ENCODE measurements around the gene DLX2. TPM values are rescaled to one million over a fixed set of nuclear protein-coding genes. Genes with fewer than 3 reads are reported as not detected.

The DLX2 gene
- total RNA-seq, 2 experiments from 2014 or later, result not detected

DNA sequence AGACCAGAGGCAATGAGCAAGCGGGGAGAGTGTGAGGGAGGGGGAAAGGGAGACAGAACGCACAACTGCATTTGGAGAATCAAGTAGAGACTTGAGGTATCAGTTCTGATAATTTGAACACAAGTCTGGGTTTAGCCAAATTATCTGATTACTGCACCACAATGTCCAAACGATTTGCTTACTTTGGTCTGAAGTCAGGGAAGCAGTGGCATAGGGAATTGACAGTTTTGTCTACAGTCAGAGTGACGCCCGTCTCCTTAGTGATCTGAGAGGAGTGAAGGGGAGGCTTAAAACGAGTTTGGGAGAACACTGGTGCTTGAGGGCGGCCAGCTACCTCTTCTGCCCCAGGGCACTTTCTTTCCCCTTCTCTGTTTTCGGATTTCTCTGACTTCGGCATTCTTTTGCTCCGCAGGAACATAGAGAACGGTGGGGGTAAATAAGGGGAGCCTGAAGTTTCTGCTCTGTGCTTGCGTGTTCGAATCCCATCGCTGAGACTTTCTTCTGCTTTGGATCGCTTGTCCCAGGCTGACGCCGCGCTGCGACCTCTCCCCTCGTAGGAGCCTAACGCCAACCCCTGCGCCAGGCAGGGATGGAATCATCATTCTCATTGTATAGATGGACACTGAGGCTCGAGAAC is 2.9 kb upstream of the DLX2 start:
- DNase-seq, result no peak
- H3K36me3 Mint-ChIP-seq, result no peaks in the 10 kb centered on the region

DNA sequence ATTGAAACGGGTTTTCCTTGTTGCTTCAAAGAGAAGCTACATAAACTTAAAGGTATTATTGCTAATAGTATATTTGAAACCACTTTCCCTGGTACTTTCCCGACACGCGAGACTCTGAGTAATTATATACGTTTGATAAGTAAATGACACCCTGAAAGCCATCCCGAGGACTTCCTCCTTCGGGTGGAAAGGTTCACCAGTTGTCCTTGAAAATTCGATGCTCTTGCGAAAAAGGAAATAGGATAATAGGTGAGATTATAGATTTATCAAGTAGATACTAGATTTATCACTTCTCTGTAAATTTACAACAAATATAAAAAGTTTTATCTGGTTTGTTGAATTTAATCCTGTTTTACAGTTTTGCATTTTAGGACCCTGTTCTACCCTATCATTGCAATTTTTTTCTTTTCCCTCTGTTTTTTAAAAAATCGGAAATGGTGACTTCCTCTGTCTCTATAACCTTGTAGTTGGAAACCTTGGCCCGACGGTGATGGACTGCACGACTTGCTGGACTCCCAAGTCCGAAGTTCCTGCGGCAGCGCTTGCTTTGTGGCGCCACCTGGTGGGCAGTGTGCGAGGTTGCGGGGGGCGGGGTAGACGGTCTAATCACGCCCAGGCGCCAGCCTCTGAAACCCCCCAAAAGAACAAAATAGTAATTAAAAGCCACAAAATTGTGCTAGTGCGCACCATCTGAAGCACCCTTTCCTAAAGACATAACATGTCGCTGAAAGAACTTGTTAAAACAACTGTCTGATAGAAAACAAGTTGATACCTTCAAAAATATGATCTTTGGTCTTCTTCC is 972 bp upstream of the DLX2 start:
- H3K4me3 Mint-ChIP-seq, result peak overlapping the region; percentile 71
- DNase-seq, result peak; percentile 84
- intact Hi-C loops (cut with micrococcal nuclease), result loop anchor here (1.0 to 5.0 kb wide), 7 partner anchors 101 to 454 kb away; partner anchors contain the start of genes DYNC1I2, HAT1 and PDK1
- POLR2A ChIA-PET, result interaction anchor here (1.0 to 1.3 kb wide), 3 partner anchors 11 to 1120 kb away, joined by 3 to 4 read pairs (median 3); no protein-coding TSS in a partner anchor
- peaks cover 74% of the 10 kb centered on the region for H3K27me3 Mint-ChIP-seq
- H3K4me1 Mint-ChIP-seq (ENCODE audit: low read depth), result peaks cover 49% of the 10 kb centered on the region
- H3K9me3 Mint-ChIP-seq, result no peaks in the 10 kb centered on the region
- H3K36me3 Mint-ChIP-seq, result no peaks in the 10 kb centered on the region
- no peak overlapping the region for H3K27ac Mint-ChIP-seq
- CTCF ChIA-PET, result interaction anchor here (0.6 to 6.8 kb wide), 15 partner anchors 8 to 530 kb away, joined by 3 to 116 read pairs (median 3); partner anchors contain the start of genes DLX1, HAT1 and SLC25A12

More for the DNA sequence above, 2.9 kb upstream of the DLX2 start:
- intact Hi-C loops (cut with micrococcal nuclease), result loop anchor here (1.0 to 2.0 kb wide), 3 partner anchors 357 to 531 kb away; no protein-coding TSS in a partner anchor
- ChIA-PET POLR2A (no interaction called here), CTCF (interaction anchor here (0.8 to 6.8 kb wide), 11 partner anchors 8 to 709 kb away, joined by 3 to 116 read pairs (median 5); partner anchors contain the start of gene DLX1)
- peaks cover 80% of the 10 kb centered on the region for H3K27me3 Mint-ChIP-seq
- no peaks in the 10 kb centered on the region for H3K9me3 Mint-ChIP-seq
- peaks cover 44% of the 10 kb centered on the region for H3K4me1 Mint-ChIP-seq (ENCODE audit: low read depth)
- peak overlapping the region; percentile 23 for H3K4me3 Mint-ChIP-seq
- no peak overlapping the region for H3K27ac Mint-ChIP-seq

DNA sequence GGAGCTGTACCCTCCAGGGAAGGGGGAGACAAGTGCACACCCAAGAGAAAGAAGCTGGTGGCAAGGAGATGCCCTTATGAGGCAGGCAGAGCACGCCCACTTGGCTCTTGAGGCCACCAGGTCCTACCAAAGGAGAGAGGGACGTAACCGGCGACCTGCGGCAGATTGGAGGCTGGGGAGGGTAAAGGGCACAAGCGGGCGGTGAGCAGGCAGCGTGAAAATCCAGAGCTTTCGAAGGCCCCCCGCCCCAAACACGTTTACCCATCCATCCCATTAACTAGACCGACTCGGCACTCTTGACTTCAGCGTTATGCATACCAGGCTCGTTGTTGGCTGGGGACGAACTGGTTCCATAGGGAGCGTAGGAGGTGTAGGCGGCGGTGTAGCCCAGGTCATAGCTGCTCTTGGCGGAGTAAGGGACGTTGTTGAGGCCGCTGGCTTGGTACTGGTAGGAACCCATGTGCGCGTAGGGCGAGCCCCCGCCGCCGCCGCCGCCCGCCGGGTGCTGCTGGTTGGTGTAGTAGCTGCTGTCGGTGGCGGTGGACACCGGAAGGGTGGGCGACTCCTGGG is 794 bp downstream of the DLX2 start:
- Mint-ChIP-seq H3K27me3 (peaks cover 72% of the 10 kb centered on the region), H3K27ac (no peak overlapping the region), H3K4me3 (peak overlapping the region; percentile 71), H3K9me3 (no peaks in the 10 kb centered on the region), H3K4me1 (ENCODE audit: low read depth) (peaks cover 54% of the 10 kb centered on the region), H3K36me3 (no peaks in the 10 kb centered on the region)
- intact Hi-C loops (cut with micrococcal nuclease), result loop anchor here (1.0 to 5.0 kb wide), 6 partner anchors 8 to 455 kb away; partner anchors contain the start of genes DLX1, DYNC1I2, HAT1 and PDK1
- ChIA-PET CTCF (interaction anchor here (1.0 to 6.8 kb wide), 7 partner anchors 10 to 503 kb away, joined by 3 to 116 read pairs (median 3); partner anchors contain the start of gene DLX1), POLR2A (interaction anchor here (1.2 to 2.0 kb wide), 3 partner anchors 9 to 15 kb away, joined by 3 to 8 read pairs (median 3); no protein-coding TSS in a partner anchor)
- DNase-seq, result no peak

DNA sequence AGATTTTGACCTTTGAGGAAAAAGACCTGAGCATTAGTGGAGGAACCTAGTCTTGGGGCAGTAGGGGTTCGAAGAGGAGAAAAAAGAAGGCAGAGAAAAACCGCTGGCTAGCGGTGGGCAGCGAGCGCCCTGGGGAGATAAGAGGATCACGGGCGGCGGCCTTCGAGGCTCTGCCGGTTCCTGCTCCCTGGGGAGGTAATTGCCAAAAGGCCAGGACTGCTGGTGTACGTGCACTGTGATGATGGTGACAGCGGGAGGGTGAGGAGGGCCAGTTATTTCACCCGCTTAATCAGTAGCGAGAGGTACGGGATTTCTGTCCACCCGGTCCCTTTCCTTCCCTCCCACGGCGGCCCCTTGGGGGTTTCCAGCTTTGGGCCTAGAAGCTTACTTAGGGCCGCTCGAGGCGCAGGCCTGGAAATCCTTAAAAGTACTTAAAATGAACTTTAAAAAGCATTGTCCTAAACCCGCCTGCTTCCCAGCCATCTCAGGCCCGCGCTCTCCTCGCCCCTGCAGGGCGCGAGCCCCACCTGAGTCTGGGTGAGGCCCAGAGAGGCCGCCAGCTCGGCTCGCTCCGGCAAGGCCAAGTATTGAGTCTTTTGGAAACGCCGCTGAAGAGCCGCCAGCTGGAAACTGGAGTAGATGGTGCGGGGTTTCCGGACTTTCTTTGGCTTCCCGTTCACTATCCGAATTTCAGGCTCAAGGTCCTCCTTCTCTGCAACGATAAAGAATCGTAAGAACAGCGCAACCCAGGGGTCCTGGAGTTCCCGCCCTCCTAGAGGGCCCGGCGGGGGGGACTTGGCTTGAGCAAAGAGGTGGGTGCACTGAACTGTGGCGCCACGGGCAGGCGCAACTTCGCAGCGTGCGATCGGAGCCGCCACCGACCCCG is 1.5 kb downstream of the DLX2 start:
- H3K4me1 Mint-ChIP-seq (ENCODE audit: low read depth), result peaks cover 56% of the 10 kb centered on the region
- no peaks in the 10 kb centered on the region for H3K36me3 Mint-ChIP-seq
- DNase-seq, result no peak
- no peak overlapping the region for H3K27ac Mint-ChIP-seq
- H3K9me3 Mint-ChIP-seq, result no peaks in the 10 kb centered on the region
- CTCF ChIA-PET, result interaction anchor here (0.7 to 6.8 kb wide), 6 partner anchors 9 to 502 kb away, joined by 3 to 116 read pairs (median 11); partner anchors contain the start of gene DLX1
- peaks cover 70% of the 10 kb centered on the region for H3K27me3 Mint-ChIP-seq
- intact Hi-C loops (cut with micrococcal nuclease), result loop anchor here (5.0 kb wide), 4 partner anchors 99 to 456 kb away; partner anchors contain the start of genes DYNC1I2, HAT1 and PDK1
- H3K4me3 Mint-ChIP-seq, result peak overlapping the region; percentile 71
- POLR2A ChIA-PET, result interaction anchor here (2.0 kb wide), 1 partner anchor 14 kb away, joined by 8 read pairs; no protein-coding TSS in a partner anchor

DNA sequence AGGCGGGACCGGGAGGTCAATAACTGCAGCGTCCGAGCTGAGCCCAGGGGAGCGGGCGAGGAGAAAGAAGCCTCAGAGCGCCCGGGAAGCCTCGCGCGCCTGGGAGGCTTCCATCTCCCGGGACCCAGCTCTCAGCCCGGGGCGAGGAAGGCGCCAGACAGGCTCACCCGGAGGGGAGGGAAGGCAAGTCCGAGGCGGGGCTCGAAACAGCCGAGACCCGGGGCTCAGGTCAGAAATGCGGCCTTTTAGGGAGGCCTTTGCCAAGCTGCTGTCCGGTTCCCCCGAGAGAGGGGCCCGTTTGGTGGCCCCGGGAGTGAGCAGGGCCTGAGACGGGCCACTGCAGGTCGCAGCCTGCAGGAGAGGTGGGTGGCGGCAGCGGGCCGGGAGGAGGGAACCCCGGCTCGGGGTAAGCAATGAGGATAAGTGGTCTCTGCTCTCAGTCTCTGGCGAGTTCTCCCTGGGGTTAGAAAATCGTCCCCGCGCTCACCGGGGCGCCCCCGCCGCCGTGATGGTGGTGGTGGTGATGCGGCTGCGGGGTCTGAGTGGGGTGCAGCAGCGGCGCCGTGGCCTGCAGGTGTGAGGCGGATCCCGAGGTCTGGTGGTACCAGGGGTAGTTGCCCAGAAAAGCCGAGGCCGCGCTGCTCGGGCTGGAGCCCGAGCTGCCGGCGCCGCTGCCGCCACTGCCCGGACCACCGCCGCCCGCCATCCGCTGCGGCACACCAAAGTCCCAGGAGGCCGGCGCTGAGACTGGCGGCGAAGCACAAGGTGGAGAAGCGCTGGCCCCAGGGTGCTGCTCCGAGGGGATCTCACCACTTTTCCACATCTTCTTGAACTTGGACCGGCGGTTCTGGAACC is 2.4 kb downstream of the DLX2 start:
- intact Hi-C loops (cut with micrococcal nuclease), result loop anchor here (5.0 kb wide), 4 partner anchors 98 to 457 kb away; partner anchors contain the start of genes DYNC1I2, HAT1 and PDK1
- Mint-ChIP-seq H3K27ac (no peak overlapping the region), H3K4me1 (ENCODE audit: low read depth) (peaks cover 56% of the 10 kb centered on the region), H3K36me3 (no peaks in the 10 kb centered on the region), H3K4me3 (peak overlapping the region; percentile 6), H3K27me3 (peaks cover 70% of the 10 kb centered on the region), H3K9me3 (no peaks in the 10 kb centered on the region)
- CTCF ChIA-PET, result interaction anchor here (1.0 to 4.8 kb wide), 2 partner anchors 8 to 17 kb away, joined by 3 to 19 read pairs; no protein-coding TSS in a partner anchor
- no peak for DNase-seq
- POLR2A ChIA-PET, result no interaction called here

DNA sequence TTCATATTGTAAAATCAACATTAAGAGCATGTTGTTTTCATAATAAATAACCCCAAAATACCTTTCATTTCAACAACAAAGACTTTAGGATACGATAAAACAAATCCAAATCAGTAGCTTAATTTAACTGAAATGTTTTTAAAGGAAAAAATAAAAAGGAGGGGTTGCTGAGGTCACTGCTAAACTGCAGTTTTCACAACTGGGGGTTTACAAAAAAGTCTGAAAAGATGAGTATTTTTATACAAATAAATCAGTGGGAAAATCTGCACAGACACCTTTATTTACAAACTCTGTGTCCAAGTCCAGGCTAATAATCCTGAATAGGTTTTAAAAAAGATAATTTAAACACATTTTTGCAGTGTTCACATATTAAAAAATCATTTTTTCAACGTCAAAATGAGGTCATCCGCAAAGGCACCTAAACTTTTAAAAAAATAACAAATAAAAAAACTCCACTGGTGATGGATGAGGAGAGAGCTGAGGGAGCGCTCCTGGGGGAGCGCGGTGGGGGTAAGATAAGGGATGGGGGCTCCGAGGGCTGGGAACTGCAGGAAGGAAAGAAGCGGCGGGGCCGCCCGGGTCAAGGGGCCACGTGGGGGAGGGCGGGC is 3.1 kb downstream of the DLX2 start:
- intact Hi-C loops (cut with micrococcal nuclease), result loop anchor here (5.0 kb wide), 4 partner anchors 97 to 458 kb away; partner anchors contain the start of genes DYNC1I2, HAT1 and PDK1
- H3K27ac Mint-ChIP-seq, result no peak overlapping the region

DNA sequence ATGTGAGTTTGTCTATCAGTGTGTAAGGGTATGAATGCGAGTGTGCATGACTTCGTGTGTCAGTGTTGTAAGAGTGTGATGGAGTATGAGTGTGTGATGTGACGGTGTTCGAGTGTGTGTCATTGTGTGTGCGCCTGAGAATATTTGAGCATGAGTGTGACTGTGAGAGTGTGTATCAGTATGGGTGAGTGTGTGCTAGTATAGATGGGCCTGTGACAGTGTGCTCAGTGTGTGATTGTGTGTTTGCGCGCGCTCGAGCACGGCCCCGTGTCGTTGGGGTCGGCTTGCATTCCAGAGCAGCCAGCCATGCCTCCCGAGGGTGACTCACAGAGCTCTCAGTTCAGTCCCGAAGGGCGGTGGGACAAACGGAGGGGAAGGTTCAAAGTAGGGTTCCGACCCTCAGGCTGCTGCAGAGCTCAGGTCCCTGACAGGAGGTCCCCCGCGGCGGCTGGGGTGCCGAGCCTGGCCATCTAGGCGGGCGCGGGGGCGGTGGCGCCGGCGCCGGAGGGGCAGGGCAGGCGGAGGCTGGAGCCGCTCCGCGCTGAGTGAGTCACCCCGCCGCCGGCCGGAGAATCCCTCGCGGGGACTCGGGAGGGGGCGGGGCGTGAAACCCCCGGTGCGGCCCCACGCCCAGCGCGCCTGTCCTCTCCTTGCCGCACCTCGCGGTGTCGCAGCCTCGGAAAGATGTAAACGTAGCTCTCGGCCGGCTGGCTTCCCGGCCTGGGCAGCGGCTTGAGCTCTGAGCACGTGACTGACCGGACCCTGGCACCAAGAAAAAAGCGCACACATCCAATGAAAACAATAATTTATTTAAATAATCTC is 3.8 kb downstream of the DLX2 start:
- Mint-ChIP-seq H3K27me3 (peaks cover 62% of the 10 kb centered on the region), H3K9me3 (no peaks in the 10 kb centered on the region), H3K36me3 (no peaks in the 10 kb centered on the region), H3K4me1 (ENCODE audit: low read depth) (peaks cover 56% of the 10 kb centered on the region), H3K27ac (no peak overlapping the region), H3K4me3 (peak overlapping the region; percentile 33)
- POLR2A ChIA-PET, result interaction anchor here (0.6 kb wide), 1 partner anchor 354 kb away, joined by 5 read pairs; no protein-coding TSS in a partner anchor
- CTCF ChIA-PET, result interaction anchor here (1.0 to 1.5 kb wide), 2 partner anchors 13 to 16 kb away, joined by 3 to 9 read pairs; partner anchors contain the start of gene DLX1
- intact Hi-C loops (cut with micrococcal nuclease), result no loop called here
- peak; percentile 67 for DNase-seq

More for the DNA sequence above, 3.1 kb downstream of the DLX2 start:
- H3K9me3 Mint-ChIP-seq, result no peaks in the 10 kb centered on the region
- peaks cover 56% of the 10 kb centered on the region for H3K4me1 Mint-ChIP-seq (ENCODE audit: low read depth)
- DNase-seq, result no peak
- H3K36me3 Mint-ChIP-seq, result no peaks in the 10 kb centered on the region
- no peak overlapping the region for H3K4me3 Mint-ChIP-seq
- POLR2A ChIA-PET, result interaction anchor here (0.6 kb wide), 1 partner anchor 353 kb away, joined by 5 read pairs; no protein-coding TSS in a partner anchor
- CTCF ChIA-PET, result interaction anchor here (1.0 to 1.5 kb wide), 2 partner anchors 13 to 16 kb away, joined by 3 to 9 read pairs; partner anchors contain the start of gene DLX1
- H3K27me3 Mint-ChIP-seq, result peaks cover 65% of the 10 kb centered on the region

DNA sequence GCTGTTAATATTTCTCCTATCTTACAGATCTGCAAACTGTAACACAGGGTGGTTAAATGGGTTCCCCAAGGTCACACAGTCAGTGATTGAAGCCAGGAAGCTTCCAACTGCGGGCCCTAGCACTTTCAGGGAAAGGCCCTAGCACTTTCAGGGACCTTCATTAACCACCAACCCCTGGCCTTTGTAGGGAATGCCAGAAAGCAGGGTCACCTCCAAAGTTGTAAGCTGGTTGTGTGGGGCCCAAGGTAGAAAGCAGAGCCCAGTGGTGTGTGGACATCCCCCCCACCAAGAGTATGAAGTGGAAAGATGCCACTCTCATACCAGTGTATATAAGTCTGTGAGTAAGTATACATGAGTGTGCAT is 4.4 kb downstream of the DLX2 start:
- Mint-ChIP-seq H3K4me1 (ENCODE audit: low read depth) (peaks cover 55% of the 10 kb centered on the region), H3K27ac (no peak overlapping the region), H3K4me3 (peak overlapping the region; percentile 33), H3K27me3 (peaks cover 64% of the 10 kb centered on the region), H3K36me3 (no peaks in the 10 kb centered on the region), H3K9me3 (no peaks in the 10 kb centered on the region)
- intact Hi-C loops (cut with micrococcal nuclease), result no loop called here
- ChIA-PET CTCF (interaction anchor here (1.5 kb wide), 1 partner anchor 12 kb away, joined by 9 read pairs; the partner anchor contains the start of gene DLX1), POLR2A (no interaction called here)
- DNase-seq, result no peak

DNA sequence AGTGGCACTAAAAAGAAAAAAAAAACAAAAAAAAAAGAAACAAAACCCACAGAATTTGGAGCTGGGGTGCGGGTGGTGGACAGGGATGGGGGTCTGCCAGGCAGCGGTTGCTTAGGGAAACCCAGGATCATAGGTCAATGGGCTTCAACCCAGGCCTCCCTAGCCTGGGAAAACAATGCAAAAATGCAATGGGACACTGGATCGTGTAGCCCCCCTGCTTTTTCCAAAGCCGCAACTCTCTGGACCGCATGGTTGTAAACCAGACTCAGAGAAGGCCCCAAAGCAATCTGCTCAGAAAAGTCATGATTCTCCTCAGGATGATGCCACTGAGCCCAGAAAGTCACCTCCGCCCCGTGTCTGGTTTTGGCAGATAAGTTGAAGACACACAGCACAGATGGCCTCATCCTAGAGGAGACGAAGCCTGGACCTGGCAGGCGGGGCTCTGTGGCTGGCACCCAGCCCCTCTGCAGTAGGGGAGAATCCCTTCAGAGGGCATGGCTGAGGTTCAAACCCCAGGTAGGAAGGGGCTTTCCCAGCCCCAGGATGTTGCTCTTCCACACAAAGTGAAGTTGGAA is 5.1 kb downstream of the DLX2 start:
- intact Hi-C loops (cut with micrococcal nuclease), result no loop called here
- Mint-ChIP-seq H3K4me1 (ENCODE audit: low read depth) (peaks cover 51% of the 10 kb centered on the region), H3K27ac (no peak overlapping the region), H3K4me3 (no peak overlapping the region), H3K27me3 (peaks cover 66% of the 10 kb centered on the region), H3K9me3 (no peaks in the 10 kb centered on the region), H3K36me3 (no peaks in the 10 kb centered on the region)
- ChIA-PET CTCF (interaction anchor here (1.5 kb wide), 1 partner anchor 12 kb away, joined by 9 read pairs; the partner anchor contains the start of gene DLX1), POLR2A (no interaction called here)
- DNase-seq, result no peak

Measured in activated CD4-positive, alpha-beta memory T cell treated with anti-CD3 and anti-CD28 coated beads for 36 hours (primary cell).